HepG2 (cell line): Measurements from ENCODE around the gene DHX16. TPM values are rescaled to one million over a fixed set of nuclear protein-coding genes. Genes with fewer than 3 reads are reported as not detected.

Source experiments
- ARNT2 ChIP-seq: sonication (generic); formaldehyde crosslinking; IDR thresholded peaks from 2 replicates; pipeline ENCODE4 v1.8.0; 2022; ENCODE audit warnings: mild to moderate bottlenecking, low read depth, missing genetic modification reagents, moderate library complexity
- LCORL ChIP-seq, 2 experiments: fragments of 450-650 bp in 1 of 2; sonication (generic) in 1 of 2; formaldehyde crosslinking in 1 of 2; IDR thresholded peaks; 2 replicates each; pipeline versions ENCODE4 v1.5.0 to v1.6.1; 2017 to 2020; ENCODE audit warnings: antibody characterized with exemption in 1 of 2, missing genetic modification reagents in 1 of 2
- NBN ChIP-seq: fragments of 450-650 bp; conservative IDR thresholded peaks from 2 replicates; pipeline ENCODE4 v1.6.1; 2017
- NCOR1 ChIP-seq: fragments of 200-600 bp; sonication (generic); IDR thresholded peaks from 2 replicates; pipeline ENCODE4 v1.7.0; 2017; ENCODE audit warnings: antibody characterized with exemption, low read length, borderline replicate concordance
- RBFOX2 ChIP-seq: fragments of 200-400 bp; formaldehyde crosslinking; IDR thresholded peaks from 2 replicates; pipeline ENCODE4 v1.6.1; 2017; ENCODE audit warnings: low read depth, mild to moderate bottlenecking, low read length
- RFXAP ChIP-seq: sonication (generic); formaldehyde crosslinking; IDR thresholded peaks from 2 replicates; pipeline ENCODE4 v1.4.0; 2020; ENCODE audit warnings: missing genetic modification reagents, borderline replicate concordance
- RORA ChIP-seq: sonication (generic); formaldehyde crosslinking; IDR thresholded peaks from 2 replicates; pipeline ENCODE4 v1.5.0; 2020; ENCODE audit warnings: mild to moderate bottlenecking, missing genetic modification reagents, moderate library complexity
- SRSF1 ChIP-seq: fragments of 200-400 bp; formaldehyde crosslinking; optimal IDR thresholded peaks from 2 replicates; pipeline ENCODE3; 2017; ENCODE audit warnings: mild to moderate bottlenecking, low read depth, low read length, moderate library complexity
- SRY ChIP-seq: sonication (generic); formaldehyde crosslinking; IDR thresholded peaks from 2 replicates; pipeline ENCODE4 v1.8.0; 2022; ENCODE audit warnings: mild to moderate bottlenecking, missing genetic modification reagents
- ZFP90 ChIP-seq: sonication (generic); formaldehyde crosslinking; IDR thresholded peaks from 2 replicates; pipeline ENCODE4 v1.8.0; 2022; ENCODE audit warnings: missing genetic modification reagents, mild to moderate bottlenecking, inconsistent platforms, borderline replicate concordance
- ZNF549 ChIP-seq: sonication (generic); formaldehyde crosslinking; IDR thresholded peaks from 2 replicates; pipeline ENCODE4 v1.5.0; 2020; ENCODE audit warnings: missing genetic modification reagents
- ZNF652 ChIP-seq: IDR thresholded peaks from 2 replicates; pipeline ENCODE4 v1.6.1; 2016; ENCODE audit warnings: low read depth, borderline replicate concordance
- ZNF713 ChIP-seq: sonication (generic); formaldehyde crosslinking; IDR thresholded peaks from 2 replicates; pipeline ENCODE4 v1.4.0; 2020; ENCODE audit warnings: mild to moderate bottlenecking, missing genetic modification reagents
- ZNF720 ChIP-seq: sonication (generic); formaldehyde crosslinking; IDR thresholded peaks from 2 replicates; pipeline ENCODE4 v1.4.0; 2020; ENCODE audit warnings: missing genetic modification reagents
- ZSCAN25 ChIP-seq: sonication (generic); formaldehyde crosslinking; IDR thresholded peaks from 2 replicates; pipeline ENCODE4 v1.8.0; 2022; ENCODE audit warnings: mild to moderate bottlenecking, missing genetic modification reagents
- polyA plus RNA-seq, 8 experiments: library from polyadenylated mRNA; depleted of rRNA in 3 of 8; stranded (reverse) in 7 of 8; unstranded in 1 of 8; fragments of >200 nt; fragmentation: Illumina TruSeq in 4 of 8; extraction: Trizol in 4 of 8; gene quantifications; 2 replicates each; pipeline versions ENCODE4 v1.2.1 to v1.2.3, GENCODE V29; 2011 to 2016; ENCODE audit warnings: low read depth in 4 of 8, missing spikeins in 1 of 8, mixed read lengths in 1 of 8; ENCODE audit not compliant: insufficient read depth in 1 of 8
- total RNA-seq, 5 experiments: library from RNA; depleted of rRNA; stranded (reverse); fragments of >200 nt; fragmentation: Illumina TruSeq; extraction: Trizol; gene quantifications; 2 replicates each; pipeline ENCODE4 v1.2.3, GENCODE V29; 2016; ENCODE audit warnings: low read depth in 1 of 5
- TF ChIP-seq, protein P1 (sequence below): sonication (generic); formaldehyde crosslinking; IDR thresholded peaks from 2 replicates; pipeline ENCODE4 v1.9.0; 2021; ENCODE audit warnings: mild to moderate bottlenecking, missing genetic modification reagents
- TF ChIP-seq, protein P2 (sequence below): sonication (generic); formaldehyde crosslinking; IDR thresholded peaks from 2 replicates; pipeline ENCODE4 v1.4.0; 2020; ENCODE audit warnings: missing genetic modification reagents
- TF ChIP-seq, protein P3 (sequence below): IDR thresholded peaks from 2 replicates; pipeline ENCODE4 v1.6.1; 2018; ENCODE audit warnings: missing genetic modification reagents, mild to moderate bottlenecking, missing compliant biosample characterization
- TF ChIP-seq, protein P4 (sequence below): IDR thresholded peaks from 2 replicates; pipeline ENCODE4 v1.6.1; 2016; ENCODE audit warnings: low read depth

The DHX16 gene
- total and polyA plus RNA-seq, 2 of the 13 experiments (the other 11 are each of a cell fraction or from before 2014, with no cell fraction given), result 57.0 to 58.5 TPM

DNA sequence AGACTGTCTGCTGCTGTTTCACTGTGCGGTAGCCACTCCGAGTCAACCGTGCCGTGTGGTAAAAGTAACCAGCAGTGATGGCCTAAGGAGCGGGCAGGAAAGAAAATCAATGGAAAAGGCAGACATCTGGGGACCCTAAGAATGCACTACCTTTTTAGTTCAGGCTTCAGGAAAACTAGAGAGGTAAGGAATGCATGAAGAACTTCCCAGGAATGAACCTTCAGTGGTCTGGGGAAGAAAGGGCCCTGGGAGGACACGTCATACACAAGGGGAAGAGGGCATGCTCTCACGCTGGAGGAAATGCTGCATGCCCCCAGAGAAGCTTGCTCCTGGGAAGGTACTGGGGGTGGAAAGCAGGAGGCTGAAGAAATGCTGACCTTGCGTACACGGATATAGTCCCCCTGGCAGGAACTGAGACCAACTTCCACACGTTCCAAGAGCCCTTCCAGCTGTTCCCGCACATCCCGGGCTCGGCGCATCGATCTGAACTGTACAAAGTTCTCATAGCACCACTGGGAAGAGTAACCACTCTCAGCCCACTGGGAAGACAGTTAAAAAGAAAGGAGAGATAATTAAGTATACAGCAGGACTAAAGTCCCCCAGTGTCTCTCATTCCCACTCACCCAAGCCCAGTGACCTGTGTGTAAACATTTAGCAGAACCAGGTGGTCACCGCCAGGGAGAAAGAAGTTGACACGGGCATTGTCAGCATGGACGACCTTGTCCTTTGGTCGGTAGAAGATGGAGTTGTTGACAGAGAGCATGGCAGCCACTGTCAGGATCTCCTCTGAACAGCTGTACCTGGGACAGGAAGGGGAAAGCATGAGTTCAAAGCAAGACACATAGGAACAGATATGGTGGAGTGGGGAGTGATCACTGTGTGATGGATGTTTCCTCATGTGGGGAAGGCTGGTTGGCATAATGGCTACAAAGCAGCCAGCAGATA is 17.7 kb downstream of the DHX16 start (continued):
- TF ChIP-seq RBFOX2 (no peak), ZFP90 (CRISPR knock-in tag) (no peak), ZNF549 (CRISPR knock-in tag) (no peak), NCOR1 (peak; percentile 67), LCORL (IDR thresholded peaks at IDR 0.05) (no peak), LCORL (CRISPR knock-in tag; IDR thresholded peaks at IDR 0.05) (peak; percentile 90), SRY (CRISPR knock-in tag) (peak; percentile 66; the same call in 1 of the 2 replicates), ZSCAN25 (CRISPR knock-in tag) (peak; percentile 90), NBN (no peak), ARNT2 (CRISPR knock-in tag) (no peak; the same call in 1 of the 2 replicates), SRSF1 (no peak), ZNF713 (CRISPR knock-in tag) (no peak), RFXAP (CRISPR knock-in tag) (peak; percentile 55; the same call in 1 of the 2 replicates), ZNF652 (CRISPR knock-in tag) (0 out of 2 replicates have a peak, but pooled peaks have one; percentile 10), ZNF720 (CRISPR knock-in tag) (no peak), RORA (no peak)
- TF ChIP-seq, protein P1, sequence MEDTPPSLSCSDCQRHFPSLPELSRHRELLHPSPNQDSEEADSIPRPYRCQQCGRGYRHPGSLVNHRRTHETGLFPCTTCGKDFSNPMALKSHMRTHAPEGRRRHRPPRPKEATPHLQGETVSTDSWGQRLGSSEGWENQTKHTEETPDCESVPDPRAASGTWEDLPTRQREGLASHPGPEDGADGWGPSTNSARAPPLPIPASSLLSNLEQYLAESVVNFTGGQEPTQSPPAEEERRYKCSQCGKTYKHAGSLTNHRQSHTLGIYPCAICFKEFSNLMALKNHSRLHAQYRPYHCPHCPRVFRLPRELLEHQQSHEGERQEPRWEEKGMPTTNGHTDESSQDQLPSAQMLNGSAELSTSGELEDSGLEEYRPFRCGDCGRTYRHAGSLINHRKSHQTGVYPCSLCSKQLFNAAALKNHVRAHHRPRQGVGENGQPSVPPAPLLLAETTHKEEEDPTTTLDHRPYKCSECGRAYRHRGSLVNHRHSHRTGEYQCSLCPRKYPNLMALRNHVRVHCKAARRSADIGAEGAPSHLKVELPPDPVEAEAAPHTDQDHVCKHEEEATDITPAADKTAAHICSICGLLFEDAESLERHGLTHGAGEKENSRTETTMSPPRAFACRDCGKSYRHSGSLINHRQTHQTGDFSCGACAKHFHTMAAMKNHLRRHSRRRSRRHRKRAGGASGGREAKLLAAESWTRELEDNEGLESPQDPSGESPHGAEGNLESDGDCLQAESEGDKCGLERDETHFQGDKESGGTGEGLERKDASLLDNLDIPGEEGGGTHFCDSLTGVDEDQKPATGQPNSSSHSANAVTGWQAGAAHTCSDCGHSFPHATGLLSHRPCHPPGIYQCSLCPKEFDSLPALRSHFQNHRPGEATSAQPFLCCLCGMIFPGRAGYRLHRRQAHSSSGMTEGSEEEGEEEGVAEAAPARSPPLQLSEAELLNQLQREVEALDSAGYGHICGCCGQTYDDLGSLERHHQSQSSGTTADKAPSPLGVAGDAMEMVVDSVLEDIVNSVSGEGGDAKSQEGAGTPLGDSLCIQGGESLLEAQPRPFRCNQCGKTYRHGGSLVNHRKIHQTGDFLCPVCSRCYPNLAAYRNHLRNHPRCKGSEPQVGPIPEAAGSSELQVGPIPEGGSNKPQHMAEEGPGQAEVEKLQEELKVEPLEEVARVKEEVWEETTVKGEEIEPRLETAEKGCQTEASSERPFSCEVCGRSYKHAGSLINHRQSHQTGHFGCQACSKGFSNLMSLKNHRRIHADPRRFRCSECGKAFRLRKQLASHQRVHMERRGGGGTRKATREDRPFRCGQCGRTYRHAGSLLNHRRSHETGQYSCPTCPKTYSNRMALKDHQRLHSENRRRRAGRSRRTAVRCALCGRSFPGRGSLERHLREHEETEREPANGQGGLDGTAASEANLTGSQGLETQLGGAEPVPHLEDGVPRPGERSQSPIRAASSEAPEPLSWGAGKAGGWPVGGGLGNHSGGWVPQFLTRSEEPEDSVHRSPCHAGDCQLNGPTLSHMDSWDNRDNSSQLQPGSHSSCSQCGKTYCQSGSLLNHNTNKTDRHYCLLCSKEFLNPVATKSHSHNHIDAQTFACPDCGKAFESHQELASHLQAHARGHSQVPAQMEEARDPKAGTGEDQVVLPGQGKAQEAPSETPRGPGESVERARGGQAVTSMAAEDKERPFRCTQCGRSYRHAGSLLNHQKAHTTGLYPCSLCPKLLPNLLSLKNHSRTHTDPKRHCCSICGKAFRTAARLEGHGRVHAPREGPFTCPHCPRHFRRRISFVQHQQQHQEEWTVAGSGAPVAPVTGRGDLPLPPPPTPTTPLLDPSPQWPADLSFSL (CRISPR knock-in tag), result no peak; the same call in 1 of the 2 replicates
- TF ChIP-seq, protein P2, sequence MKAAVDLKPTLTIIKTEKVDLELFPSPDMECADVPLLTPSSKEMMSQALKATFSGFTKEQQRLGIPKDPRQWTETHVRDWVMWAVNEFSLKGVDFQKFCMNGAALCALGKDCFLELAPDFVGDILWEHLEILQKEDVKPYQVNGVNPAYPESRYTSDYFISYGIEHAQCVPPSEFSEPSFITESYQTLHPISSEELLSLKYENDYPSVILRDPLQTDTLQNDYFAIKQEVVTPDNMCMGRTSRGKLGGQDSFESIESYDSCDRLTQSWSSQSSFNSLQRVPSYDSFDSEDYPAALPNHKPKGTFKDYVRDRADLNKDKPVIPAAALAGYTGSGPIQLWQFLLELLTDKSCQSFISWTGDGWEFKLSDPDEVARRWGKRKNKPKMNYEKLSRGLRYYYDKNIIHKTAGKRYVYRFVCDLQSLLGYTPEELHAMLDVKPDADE (CRISPR knock-in tag), result no peak
- TF ChIP-seq, protein P3, sequence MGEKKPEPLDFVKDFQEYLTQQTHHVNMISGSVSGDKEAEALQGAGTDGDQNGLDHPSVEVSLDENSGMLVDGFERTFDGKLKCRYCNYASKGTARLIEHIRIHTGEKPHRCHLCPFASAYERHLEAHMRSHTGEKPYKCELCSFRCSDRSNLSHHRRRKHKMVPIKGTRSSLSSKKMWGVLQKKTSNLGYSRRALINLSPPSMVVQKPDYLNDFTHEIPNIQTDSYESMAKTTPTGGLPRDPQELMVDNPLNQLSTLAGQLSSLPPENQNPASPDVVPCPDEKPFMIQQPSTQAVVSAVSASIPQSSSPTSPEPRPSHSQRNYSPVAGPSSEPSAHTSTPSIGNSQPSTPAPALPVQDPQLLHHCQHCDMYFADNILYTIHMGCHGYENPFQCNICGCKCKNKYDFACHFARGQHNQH (CRISPR knock-in tag), result peak; percentile 97
- TF ChIP-seq, protein P4, sequence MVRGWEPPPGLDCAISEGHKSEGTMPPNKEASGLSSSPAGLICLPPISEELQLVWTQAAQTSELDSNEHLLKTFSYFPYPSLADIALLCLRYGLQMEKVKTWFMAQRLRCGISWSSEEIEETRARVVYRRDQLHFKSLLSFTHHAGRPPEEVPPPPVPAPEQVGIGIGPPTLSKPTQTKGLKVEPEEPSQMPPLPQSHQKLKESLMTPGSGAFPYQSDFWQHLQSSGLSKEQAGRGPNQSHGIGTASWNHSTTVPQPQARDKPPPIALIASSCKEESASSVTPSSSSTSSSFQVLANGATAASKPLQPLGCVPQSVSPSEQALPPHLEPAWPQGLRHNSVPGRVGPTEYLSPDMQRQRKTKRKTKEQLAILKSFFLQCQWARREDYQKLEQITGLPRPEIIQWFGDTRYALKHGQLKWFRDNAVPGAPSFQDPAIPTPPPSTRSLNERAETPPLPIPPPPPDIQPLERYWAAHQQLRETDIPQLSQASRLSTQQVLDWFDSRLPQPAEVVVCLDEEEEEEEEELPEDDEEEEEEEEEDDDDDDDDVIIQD, result peak; percentile 91; the same call in 1 of the 2 replicates
